ENCODE data around the gene SBNO1.
"Not testable (repeated sequence)": the region's sequence is repeated elsewhere in the genome, so short reads cannot be mapped to it uniquely, and the experiment has no call there.

SBNO1 gene

DNA sequence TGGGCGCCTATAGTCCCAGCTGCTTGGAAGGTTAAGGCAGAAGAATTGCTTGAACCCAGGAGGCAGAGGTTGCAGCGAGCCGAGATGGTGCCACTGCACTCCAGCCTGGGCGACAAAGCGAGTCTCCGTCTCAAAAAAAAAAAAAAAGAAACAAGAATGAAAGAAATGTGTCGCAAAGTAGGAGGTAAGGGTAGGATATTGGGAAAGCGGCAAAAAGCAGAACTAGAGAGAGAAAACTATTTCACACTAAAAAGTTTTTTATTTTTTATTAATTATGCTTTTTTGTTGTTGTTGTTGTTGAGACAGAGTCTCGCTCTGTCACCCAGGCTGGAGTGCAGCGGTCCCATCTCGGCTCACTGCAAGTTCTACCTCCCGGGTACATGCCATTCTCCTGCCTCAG lies 17.7 kb downstream of the SBNO1 start:
- DNase-seq (ENCODE audit: low read depth in 2 of 2), result no peak

DNA sequence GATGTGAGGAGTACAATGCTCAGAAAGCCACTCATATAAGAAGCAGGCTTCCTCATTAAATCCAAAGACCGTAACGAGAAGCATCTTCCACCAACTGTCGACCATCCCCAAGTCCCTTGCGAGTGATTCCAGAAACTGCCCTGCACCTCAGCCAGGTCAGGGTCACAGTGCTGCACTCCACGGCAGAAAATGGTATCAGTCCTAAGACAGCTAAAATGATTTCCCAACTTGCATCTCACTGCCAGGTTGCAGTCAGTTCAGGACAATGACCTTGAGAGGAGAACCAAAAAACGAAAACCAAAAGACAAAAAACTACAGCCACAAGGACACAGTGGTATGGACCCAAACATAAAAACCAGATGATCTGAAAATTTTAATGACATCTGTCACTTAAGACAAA lies 20.6 kb downstream of the SBNO1 start:
- DNase-seq (ENCODE audit: low read depth in 2 of 2), result no peak

DNA sequence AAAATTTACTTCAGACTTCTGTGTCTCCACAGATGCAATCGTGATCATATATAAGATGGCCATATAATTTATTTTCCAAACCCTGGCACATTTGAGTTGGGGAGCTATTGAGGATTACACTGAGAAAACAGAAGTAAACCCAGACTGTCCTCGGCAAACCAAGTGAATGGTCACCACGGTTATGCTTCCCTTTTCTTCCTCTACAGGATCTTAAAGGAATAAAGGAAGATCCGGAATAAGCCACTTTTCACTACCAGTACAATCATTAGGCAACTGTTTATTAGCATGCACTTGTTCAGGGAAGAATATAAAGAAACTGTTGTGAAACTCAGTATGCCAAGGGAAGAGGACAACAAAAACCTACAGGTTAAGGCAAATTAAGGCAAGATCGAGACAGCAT lies 27.6 kb downstream of the SBNO1 start:
- no peak for DNase-seq (ENCODE audit: low read depth in 2 of 2)

DNA sequence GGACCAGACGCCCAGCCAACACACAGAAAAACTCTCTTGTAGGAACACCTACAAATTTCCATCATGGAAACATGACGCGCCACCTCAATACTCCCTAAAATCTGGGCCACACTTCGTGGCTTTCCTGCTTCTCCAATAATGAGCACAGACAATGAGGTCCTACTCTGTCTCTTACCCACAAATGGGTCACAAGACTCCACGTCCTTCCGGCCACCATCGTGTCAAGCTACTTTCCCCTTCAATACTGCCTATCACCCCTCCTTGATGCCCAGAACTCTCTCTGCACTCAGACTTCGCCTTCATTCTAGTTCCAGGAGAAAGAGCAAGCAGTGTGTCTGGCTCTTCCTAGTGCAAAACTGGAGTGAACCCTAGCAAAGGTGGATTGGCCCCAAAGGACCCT lies 28.1 kb downstream of the SBNO1 start:
- no peak for DNase-seq (ENCODE audit: low read depth in 2 of 2)

DNA sequence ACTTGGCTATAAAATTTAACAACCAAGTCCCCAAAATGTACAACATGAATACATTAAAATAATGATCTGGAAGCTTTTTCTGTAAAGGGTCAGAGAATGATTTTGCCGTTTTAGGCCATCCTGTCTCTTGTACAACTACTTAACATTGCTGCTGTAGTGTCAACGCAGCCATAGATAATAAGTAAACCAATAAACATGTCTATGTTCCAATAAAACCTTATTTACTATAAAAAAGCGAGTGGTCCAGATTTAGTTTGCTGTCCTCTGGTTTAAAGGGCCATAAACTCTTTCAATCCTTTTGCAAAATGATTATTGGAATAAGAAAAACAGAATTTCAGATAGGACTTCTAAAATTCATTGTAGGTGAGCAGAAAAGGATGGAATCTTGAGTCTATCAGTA lies 29.2 kb downstream of the SBNO1 start:
- no peak for DNase-seq (ENCODE audit: low read depth in 2 of 2)

DNA sequence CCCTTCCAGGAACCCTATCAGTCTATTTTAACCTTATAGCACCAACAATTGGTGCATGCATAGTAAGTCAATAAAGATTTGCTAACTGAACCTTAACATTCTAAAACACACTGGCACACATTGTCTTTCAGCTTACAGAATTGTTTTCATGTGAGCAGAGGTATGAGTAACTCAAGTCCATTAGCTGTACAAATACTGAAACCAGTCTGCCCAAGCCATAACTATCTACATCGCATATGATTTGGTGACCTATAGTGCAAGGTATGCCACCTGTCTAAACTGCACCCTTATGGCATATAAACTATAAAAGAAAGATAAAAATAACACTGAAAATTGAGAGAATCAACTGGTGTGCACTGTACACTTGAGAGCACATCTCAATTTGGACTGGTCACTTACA lies 34.8 kb downstream of the SBNO1 start:
- no peak for DNase-seq (ENCODE audit: low read depth in 2 of 2)

DNA sequence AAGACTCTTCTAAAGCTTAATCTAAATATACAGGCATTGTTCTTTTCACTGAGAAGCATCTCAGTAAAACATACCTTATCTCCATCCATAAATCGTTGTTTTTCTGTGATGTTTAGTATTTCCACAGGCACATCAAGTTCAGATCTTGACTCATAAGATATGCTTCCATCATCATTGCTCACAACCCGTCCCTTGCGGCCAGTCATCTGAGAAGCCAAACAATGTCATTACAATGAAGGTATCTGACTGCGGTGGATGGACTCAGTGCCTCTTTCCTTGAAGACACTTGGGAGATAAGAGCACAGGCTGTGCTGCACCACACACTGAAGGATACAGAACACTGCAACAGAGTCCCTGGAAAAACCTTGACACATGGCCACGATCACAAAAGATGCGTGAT lies 44.8 kb downstream of the SBNO1 start:
- no peak for DNase-seq (ENCODE audit: low read depth in 2 of 2)

DNA sequence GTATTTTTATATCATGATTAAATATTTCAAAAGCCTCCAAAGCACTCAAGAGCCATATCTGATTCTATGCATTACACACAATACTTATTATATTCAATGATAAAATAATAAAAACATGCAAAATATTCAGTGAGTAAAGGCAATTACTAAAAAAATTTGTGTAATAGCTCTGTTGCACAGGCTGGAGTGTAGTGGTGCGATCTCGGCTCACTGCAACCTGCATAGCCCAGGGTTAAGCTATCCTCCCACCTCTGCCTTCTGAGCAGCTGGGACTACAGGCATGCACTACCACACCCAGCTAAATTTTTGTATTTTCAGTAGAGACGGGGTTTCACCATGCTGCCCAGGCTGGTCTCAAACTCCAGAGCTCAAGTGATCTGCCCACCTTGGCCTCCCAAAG lies 45.4 kb downstream of the SBNO1 start:
- no peak for DNase-seq (ENCODE audit: low read depth in 2 of 2)

DNA sequence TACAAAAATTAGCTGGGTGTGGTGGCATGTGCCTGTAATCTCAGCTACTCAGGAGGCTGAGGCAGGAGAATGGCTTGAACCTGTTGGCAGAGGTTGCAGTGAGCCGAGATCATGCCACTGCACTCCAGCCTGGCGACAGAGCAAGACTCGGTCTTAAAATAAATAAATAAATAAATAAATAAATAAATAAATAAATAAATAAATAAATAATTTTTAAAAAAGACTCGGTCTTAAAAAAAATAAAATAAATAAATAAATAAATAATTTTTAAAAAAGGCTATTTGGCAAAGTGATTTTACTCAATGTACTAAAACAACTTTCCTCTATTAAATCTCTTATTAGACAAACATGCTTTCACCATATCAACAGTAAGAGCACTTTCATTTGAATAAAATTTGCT lies 51.6 kb downstream of the SBNO1 start:
- DNase-seq (ENCODE audit: low read depth in 2 of 2), result not testable (repeated sequence)

DNA sequence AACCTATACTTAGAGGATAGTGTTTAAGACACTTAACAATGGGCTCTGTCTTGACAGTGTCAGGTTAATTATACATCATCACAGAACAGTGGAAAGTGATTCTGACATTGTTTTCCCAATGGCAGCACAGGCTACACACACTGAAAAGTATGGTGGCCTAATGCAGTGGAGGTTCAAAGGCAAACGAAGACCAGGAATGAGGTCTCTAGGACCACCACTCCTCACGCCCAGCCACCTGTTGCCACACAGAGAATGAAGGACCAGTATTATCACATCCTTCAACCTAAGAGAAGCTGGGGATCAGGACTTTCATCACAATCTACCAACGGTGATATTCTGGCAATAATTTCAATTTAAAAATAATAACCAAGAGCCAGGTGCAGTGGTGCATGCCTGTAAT lies 58.4 kb downstream of the SBNO1 start:
- DNase-seq (ENCODE audit: low read depth in 2 of 2), result no peak

DNA sequence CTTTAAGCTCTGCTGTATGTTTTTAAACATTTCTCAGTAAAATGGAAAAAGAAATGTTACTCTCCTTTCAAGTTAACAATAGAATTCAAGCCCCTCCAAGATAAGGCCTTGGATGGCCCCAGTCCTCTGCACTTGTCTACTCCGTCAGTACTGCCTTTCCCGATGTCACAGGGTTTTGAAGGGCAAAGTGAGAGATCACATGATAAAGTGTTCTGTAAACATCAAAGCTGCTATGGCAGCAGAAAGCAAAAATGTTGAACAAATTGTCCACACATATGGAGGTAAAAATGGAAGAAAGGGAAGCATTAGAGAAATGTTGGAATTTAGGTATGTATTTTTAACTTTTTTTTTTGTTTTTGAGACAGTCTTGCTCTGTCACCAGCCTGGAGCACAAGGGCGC lies 59.5 kb downstream of the SBNO1 start:
- DNase-seq (ENCODE audit: low read depth in 2 of 2), result no peak

DNA sequence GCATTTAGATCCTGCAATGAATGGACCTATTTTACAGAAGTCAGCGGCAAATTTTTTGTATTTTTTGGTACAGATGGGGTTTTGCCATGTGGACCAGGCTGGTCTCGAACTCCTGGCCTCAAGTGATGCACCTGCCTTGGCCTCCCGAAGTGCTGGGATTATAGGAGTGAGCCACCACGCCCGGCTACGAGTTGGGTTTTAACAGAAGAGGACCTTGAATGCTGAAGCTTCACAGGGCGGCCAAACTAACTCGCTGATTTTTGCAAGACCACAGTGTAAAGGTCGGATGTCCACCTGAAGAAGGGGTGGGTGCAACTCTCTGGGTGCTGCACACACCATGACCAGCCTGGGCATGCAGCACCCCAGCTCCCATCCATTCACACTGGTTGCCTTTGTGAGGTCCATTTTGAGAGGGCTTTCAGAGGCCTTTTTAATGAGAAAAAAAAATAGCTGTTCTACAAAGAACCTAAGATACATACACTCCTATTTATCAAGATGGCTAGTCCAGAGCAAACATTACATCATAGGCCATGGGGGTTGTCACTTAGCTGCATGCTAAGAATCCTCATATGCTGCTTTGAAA lies 71.4 kb downstream of the SBNO1 start:
- no peak for DNase-seq (ENCODE audit: low read depth in 2 of 2)

DNA sequence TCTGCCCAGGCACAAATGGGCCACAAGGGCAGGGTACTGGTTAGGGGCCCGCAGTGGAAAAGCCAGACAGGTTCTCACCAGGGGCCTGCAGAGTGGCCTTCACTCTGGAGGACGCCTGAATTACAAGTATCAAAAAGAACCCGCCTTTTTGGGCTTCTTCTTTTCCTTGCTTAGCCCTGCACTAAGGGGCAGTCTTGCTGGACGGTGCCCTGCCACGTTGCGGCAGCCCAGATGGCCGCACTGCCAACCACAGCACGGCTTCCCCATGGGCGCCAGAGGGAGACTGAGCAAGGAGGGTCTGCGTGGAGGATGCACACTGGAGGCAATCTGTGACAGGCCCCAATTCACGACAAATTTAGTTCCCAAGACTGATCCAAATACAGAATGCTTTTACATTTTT lies 74.7 kb downstream of the SBNO1 start:
- no peak for DNase-seq (ENCODE audit: low read depth in 2 of 2)

DNA sequence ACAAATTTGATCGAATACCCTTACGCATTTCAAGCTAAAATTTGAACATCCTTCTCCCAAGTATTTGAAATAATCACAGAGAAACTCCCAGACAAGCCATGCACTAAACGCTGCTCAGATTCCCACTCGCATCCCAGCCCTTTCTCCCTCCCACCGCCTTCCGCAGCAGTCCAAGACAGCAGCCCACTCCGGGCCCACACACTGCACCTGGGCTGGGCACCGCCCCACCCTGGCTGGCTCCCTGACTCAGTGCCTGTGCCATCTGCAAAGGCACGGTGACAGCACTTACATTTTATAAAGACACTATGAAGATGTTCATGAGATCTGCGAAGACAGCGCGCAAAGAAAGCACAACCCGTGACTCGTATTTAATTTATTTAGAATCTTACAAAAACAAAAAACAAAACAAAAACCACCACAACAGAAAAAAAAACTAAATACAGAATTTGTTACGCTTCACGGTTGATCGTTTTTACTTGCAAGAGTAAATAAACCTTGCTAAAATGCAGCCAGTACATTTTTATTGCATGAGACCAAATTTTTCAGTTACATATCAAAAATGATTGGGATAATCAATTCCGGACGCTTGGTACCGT lies 75.8 kb downstream of the SBNO1 start:
- no peak for DNase-seq (ENCODE audit: low read depth in 2 of 2)

DNA sequence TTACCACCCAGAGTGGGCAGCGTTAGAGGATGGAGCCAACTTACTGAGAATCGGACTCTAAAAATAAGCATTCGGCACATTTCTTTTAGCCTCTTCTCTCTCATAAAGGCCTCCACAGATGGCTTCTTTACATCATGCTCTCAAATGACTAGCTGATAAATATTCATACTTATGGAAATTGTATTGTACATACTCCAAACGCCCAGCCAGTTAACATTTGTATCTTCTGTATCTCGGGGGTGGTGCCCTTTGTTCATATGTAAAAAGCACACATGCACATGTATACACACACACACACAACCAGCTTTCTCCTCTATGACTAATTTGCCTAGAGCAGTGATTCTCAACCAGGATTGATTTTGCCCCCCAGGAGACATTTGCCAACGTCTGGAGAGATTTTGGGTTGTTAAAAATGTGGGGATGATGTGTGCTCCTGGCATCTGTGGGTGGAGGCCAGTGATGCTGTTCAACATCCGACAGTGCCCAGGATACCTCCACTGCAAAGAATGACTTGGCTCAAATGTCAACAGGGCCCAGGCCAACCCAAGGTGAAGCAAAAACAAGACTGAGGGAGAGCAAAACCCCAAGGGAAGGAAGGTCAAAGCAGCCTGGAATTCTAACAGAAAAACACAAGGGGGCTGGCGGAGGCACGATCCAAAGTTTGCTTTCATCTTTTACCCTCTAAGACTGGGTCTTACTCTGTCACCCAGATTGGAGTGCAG lies 77.8 kb downstream of the SBNO1 start:
- no peak for DNase-seq (ENCODE audit: low read depth in 2 of 2)

DNA sequence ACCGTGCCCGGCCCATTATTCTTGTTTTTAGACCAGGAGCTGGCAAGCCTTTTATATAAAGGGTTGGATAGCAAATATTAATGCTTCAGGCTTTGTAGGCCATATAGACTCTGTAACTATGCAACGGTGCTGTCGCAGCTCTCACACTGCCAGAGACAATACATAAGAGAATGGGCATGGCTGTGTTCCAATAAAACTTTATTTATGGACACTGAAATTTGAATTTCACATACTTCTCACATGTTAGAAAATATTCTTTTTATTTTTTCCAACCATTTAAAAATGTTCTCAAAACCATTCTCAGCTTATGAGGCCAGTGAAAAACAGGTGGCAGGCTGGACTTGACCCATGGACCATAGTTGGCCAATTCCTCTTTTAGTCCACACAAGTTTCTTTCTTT lies 80.0 kb downstream of the SBNO1 start:
- no peak for DNase-seq (ENCODE audit: low read depth in 2 of 2)

DNA sequence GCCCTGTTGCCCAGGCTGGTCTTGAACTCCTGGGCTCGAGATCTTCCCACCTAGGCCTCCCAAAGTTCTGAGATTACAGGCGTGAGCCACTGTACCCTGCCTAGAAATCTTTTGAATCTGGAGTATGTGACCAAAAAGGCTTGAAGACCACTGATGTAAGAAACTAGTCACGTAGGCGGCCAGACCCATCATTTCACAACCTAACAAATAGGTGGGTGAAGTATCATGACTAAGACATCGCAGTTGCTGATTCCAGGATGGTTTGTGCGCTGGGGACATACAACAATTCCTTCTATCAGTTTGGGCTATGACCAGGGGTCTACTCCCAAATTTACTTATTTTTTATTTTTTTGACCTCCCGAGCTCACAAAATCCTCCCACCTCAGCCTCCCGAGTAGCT lies 81.2 kb downstream of the SBNO1 start:
- no peak for DNase-seq (ENCODE audit: low read depth in 2 of 2)

DNA sequence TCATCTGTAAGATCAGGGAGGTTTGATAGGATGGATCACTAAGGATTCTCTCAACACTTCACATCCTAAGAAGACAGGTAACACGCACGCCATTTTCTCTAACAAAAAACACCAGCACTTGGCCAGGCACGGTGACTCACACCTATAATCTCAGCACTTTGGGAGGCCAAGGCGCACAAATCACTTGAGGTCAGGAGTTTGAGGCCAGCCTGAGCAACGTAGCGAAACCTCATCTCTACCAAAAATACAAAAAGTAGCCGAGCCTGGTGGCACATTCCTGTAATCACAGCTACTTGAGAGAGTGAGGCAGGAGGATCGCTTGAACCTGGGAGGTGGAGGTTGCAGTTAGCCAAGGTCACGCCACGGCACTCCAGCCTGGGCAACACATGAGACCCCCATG lies 82.5 kb downstream of the SBNO1 start:
- no peak for DNase-seq (ENCODE audit: low read depth in 2 of 2)

DNA sequence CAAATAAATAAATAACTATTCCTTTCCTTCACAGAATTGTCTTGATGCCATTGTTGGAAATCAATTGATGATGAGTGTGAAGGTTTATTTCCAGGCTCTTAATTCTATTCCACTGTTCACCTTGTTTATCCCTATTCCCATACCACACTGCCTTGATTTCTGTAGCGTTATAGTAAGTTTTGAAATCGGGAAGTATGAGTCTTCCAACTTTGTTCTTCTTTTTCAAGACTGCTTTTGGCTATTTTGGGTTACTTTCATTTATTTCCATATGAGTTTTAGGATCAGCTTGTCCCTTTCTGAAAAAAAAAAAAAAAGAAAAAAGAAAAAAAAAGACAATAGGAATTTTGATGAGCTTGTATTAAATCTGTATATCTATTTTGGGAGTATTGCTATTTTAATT lies 83.7 kb downstream of the SBNO1 start:
- no peak for DNase-seq (ENCODE audit: low read depth in 2 of 2)

DNA sequence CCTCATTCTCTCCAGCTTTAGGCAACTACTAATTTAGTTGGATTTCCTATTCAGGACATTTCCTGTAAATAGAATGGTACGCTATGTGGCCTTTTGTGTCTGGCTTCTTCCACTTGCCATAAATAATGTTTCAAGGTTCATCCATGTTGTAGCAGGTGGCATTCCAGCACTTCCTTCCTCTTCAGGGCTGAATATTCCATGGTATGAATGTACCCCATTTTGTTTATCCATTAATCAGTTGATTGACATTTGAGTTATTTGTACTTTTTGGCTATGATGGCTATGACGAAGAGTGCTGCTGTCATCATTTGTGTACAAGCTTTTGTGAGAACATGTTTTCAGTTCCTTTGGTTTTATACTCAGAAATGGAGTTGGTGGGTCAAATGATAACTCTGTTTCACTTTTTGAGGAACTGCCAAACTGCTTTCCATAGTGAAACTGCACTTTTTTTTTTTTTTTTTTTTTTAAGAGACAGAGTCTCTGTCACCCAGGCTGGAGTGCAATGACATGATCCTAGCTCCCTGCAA lies 86.5 kb downstream of the SBNO1 start:
- DNase-seq (ENCODE audit: low read depth in 2 of 2), result no peak

DNA sequence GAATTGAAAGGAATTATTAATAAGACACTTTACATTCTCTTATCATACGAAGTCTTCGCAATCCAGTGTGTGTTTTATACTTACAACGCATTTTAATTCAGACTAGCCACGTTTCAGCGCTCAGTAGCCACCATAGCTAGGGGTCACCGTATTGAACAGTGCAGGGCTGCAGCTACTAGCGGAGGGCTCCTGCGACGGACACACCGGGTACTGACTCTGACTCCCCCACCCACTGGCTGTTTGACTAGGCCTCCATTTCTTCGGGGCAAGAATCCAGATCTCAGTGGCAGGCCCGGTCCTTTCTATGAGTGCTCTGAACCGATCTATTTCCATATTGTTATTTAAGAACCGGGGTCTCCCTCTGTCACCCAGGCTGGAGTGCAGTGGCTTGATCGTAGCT lies 91.5 kb downstream of the SBNO1 start:
- DNase-seq (ENCODE audit: low read depth in 2 of 2), result no peak

DNA sequence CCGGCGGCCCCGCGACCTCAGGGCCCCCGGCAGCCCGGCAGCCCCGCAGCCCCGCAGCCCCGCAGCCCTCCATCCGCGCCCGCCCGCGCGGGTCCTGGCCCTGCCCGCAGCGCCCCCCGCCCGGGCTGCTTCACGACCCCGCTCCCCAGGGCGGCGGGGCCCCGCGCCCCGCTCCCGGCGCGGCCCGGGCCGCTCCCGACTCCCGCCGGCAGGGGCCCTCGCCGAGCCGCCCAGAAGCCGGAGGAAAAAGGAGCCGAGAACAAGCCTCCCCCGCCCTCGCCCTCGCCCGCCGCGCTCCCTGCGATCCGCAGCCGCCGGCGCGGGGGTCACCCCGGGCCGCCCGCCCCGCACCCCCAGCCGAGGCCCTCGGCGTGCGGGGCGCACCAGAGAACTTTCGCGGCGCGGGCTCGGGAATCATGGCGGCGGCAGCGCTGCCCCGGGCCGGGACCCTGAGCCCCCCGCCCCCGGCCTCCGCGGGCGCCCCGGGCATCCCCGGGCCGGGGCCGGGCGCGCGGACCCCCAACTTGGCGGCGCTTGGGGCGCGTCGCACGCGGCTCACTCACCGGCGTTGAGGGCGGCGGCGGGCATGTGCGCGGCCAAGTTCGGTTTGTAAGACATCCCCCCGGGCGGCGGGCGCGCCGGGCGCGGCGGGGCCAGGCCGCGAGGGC lies 93.5 kb downstream of the SBNO1 start:
- peak; percentile 69 to 72 for DNase-seq (ENCODE audit: low read depth in 2 of 2)
